CD4-positive, alpha-beta T cell treated with Interleukin-6 at 100 ng/mL for 8 hours (primary cell): ENCODE data around the gene ZNF101.

Source experiments
- DNase-seq: peaks from one replicate; pipeline ENCODE4 v3.0.0-alpha.2; 2020; ENCODE audit warnings: mixed read lengths, low spot score

ZNF101 gene

DNA sequence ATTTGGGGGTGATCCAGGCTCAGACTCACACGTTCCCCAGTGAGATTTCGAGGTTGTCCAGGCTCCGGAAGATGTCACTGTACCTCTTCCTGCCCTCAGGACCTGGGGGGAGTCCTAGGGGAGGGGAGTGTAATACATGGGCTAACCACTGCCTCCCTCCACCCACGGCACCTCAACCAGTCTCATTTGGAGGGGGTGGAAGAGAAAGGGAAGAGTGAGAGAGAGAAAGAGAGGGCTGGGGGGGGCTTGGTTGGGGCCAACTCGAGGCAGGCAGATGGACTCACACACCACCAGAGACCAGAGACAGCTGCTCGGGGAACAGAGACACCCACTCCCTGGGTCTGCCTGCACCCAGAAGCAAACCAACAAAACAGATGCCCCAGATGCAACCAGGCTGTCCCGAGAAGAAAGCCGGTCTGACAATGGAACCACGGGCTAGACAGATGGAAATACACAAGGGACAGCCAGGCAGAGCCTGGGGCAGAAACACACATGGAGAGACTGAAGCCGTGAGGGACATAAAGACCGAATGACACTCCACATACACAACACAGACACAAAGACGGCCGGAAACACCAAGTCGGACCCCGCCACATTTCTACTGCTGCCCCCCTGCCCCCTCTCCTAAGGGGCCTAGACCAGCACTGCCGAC is 26.0 kb upstream of the ZNF101 start:
- peak; percentile 52 for DNase-seq

DNA sequence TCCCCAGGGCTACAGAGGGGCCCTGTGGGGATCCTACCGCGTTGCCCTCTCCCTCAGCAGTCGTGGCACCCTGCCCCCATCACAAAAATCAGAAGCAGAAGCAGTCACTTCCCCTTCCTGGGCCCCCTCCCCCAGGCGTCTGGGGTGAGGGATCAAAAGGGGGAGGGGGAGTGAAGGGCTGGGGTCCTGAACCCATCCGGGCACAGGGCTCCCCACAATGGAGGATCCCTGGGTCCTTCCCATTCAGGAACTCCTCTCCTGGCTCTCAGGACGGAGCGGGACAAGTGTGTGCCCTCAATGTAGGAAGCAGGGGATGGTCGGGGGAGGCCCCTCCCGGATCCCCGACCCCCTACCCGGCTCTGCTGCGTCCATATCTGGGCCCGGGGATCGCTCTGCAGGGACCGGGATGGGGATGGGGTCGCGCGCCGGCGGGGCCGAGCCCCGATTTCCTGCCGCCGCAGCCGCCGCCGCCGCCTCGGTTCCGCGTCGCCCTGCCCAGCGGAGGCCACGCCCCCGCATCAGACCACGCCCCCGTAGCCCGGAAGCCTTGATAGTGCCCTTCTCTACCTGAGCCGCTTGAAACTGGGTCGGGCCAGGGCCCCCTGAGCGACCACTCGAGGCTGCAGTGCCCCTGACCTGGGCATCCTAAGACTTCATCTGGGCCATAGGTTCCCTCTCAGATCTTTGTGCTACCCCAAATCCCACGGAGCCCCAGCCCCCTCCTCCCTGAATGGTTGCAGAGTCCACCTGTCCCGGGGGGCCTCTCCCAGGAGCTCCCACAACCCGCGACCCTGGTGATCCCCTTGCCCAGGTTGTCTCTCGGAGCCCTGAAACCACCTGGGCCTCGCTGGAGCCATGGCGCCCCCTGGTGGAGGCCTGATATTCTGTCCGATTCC is 25.2 kb upstream of the ZNF101 start, which contains the start of gene GMIP:
TSS of gene GMIP (minus strand) at position 500 of the 896 bp plus-strand sequence. CDS start at position 372, 128 bp downstream.
- DNase-seq: peak; percentile 88

DNA sequence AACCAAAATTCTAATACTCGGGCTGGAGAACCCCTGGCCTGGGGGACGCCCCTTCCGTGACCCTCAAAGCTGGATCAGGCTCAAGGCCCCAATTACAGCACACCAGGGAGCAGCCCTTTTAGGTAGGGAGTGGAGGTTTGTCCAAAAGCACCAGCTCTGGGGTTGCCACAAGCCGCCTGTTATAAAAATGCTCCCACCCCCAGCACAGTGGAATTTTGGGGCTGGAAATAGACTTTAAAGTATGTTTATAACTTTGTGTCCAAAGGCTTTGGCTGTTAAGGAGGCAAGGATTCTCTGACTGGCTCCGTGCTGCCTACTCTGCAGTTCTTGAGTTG is 24.6 kb upstream of the ZNF101 start:
- DNase-seq: no peak

DNA sequence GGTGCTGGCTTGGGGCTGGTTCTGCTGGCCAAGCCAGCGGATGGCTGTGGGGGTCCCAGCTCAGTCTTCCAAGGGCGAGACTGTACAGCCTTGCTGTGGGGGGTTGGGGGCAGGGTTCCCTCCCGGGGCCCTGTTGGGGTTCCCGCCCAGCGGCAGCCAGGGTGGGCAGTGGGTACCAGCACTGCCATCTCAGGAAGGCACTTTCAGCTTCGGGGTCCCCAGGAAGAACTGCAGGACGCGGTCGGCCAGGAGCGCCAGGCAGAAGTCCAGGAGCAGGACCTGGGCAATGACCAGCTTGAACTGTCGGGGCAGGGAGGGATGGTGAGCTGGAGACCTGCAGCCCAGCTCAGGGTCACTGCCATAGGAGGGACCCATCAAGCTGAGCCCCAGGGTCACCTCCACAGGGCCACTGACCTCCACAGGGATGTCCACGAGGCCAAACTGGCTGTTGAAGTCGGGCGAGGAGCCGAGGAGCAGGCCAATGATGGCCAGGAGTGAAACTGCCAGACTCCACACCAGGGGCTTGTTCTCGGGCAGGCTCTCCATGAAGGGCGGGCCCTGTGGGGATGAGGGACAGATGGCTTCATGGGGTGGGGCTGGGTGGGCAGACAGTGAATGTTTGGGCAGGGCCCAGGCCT is 23.3 kb upstream of the ZNF101 start:
- DNase-seq: no peak

DNA sequence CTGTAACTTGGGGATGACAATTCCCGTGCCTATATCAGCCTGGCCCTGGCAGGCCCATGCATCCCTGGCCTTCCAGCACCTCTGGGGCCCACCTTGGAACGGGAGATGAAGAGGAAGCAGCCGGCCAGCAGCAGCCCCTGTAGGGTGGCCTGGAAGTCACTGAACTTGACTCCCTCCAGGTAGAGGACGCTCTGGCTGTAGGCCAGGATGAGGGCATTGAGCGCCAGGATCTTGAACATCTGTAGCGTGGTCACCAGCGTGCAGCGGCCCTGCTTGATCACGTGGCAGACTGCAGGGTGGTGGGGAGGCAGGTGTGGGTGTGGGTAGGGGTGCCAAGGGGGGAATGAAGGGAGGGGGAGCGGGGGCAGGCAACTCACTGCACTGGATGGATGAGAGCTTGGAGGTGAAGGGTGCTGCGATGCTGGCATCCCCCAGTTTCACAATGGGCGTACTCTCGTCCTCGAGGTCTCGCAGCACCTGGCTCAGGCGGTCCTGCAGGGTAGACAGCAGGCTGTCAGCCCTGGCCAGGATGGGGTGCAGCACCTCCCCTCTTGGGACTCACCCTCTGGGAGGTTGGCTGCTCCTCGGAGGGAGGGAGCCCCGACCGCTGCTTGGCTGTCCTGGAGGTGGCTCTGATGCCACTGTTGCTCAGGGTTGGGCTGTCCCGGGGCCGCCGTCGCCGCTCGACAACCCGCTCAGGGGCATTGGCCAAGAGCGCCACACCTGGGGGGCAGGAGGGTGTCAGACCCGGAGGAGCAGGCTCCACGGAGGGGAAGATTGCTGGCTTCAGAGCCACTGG is 21.4 kb upstream of the ZNF101 start:
- DNase-seq: no peak

DNA sequence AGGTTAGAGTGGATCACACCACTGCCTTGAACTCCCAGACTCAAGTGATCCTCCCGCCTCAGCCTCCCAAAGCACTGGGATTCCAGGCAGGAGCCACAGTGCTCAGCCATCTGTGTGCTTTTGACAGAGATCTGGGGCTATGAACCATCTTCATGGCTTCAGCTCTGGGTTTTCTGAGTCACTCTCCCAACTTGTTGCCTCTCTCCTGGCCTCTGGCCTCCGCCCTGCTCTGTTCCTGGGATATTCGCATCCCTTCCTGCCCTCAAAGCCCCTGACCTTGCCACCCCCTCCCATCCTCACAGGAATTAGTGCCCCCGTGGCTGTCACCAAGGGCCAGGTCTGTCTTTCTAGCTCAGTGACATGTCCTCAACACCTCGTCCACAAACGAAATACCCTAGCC is 19.5 kb upstream of the ZNF101 start:
- DNase-seq: no peak

- no peak for DNase-seq
Measured at GRCh38 chr19:19649580-19649995, 19.1 kb upstream of the ZNF101 start.

DNA sequence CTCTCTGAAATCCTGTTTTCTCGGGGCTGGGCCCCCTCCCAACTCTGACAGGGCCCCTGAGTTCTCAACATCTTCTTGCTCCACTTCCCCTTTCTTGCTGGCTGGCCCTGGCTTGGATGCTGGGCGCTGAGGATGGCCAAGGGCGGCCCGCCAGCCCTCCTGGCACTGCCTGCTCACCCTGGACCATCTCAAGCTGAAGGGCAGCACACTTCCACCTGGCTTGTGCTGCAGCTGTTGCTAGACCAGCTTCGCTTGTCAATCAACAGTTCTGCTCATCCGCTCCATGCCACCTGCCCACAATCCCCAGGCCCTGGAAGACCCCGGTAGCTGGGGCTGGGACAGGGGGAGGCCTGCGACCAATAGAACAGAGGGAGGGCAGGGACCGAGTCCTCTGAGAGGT is 18.3 kb upstream of the ZNF101 start:
- no peak for DNase-seq

GRCh38 chr19:19651076-19651475 is 17.6 kb upstream of the ZNF101 start:
- no peak for DNase-seq

DNA sequence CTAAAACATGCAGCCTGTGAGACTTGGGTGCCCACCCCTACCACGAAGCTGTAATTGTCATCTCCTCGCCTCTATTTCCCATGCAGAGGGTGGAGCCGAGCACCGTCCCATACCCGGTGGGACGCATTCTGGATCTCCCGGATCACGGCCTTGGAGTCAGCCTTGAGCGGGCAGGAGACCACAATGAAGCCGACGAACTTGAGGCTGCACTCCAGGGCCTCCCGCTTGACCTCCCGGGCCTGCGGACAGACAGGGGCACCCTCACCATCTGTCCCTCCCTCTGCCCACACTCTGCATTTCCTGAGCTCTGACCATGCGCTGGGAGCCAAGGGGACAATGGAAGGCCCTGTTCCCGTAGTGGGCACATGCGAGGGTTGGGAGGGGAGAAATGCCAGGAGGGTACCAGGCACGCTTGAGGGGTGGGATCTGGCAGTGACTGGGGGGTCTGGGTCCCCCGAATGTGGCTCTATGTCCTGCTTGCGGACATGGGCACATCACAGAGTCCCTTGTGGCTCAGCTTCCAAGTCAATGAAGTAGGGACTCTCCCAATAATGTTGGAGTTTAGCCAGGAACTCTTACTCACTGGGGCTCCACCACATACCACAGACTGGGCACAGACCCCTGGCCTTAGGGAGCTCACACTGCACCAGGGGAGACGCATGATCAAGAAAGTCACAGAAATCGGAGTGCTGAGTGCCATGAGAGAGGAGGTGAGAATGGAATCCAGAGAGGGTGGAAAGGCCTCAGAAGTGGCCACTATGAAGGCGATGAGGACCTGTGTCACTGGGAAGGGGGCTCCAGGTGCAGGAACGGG is 15.9 kb upstream of the ZNF101 start:
- DNase-seq: no peak

DNA sequence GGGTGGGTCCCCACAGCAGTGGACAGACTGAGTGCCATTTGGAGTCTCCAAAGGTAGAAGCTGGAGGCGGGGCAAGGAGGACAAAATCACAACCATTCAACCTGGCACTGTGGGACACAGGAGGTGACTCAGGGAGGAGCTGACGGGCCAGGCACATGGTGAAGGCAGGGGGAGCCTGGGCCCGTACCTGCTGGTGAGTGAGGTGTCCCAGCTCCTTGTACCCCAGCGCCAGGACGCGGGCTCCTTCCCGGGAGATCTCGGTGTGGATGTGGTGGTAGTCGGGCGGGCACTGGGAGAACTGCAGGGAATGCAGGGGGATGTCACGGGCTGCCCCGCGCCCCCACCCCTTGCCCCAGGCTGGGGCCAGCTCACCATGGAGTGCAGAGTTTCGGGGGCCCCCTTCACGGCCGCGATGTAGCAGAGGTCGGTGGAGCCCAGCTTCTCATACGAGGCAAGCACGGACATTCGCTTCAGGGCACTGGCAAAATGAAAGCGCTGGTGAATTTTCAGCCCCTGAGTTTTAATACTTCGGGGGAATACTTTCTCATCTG is 15.0 kb upstream of the ZNF101 start:
- no peak for DNase-seq

DNA sequence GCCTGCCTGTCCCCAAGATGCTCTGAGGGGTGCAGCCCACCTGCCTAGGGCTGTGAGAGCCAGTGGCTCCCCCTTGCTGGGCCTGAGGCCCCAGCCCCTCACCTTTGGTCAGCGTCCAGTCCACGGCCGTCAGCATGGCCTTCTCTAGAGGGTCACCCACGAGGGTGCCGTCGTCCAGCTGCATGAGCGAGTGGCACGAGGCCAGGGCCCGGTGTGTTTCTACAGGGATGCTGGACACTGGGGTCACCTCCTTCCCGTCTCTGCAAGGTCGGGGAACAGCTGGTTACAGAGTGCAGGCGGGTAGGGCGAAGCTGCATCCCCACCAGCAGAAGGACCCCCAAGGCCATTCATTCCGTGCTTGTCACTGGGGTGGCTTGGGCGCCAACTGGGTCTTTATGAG is 14.2 kb upstream of the ZNF101 start:
- DNase-seq: no peak

GRCh38 chr19:19655051-19655594 is 13.5 kb upstream of the ZNF101 start:
- no peak for DNase-seq

- no peak for DNase-seq
Measured at GRCh38 chr19:19655641-19656343, 12.8 kb upstream of the ZNF101 start.

DNA sequence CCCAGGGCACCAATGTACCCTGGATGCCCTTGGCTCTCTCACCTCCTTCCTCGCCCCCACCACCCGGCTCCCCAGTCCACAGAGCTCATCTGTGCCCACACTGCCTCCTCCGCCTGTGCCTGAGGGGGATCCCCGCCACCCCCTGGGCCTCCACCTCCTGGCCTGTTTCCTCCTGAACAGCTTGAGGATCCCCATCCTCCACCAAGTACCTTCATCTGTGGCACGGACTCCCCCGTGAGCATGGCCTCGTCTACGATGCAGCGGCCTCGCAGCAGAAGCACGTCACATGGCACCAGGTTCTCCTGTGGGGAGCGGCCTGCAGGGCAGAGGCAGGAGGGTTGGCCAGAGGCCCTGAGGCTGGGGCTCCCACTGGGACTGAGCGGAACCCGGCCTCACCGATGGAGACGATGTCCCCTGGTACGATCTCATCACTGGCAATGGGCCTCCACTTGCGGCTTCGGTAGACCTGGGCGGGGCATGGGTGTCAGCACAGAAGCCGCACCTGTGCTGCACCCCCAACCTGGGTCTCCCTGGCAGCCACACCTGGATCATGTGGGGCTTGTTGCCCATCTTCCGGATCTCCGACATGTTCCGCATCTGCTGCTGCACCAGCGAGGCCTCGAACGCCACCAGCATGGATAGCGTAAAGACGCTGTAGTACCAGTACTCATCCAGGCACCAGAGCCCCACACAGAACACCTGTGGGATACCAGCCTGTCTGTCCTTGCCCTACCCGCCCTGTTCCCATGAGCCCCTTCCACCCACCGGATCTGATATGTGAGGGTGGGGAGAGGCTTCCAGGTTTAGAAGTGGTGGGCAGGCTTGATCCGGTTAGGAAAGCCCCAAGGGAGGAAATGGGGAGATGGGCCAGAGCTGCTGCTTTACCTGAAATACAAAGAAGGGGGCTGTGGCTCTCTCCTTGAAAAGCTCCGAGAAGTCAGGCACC is 11.9 kb upstream of the ZNF101 start:
- DNase-seq: no peak

- no peak for DNase-seq
Measured at GRCh38 chr19:19657397-19657783, 11.2 kb upstream of the ZNF101 start.

GRCh38 chr19:19659646-19660245 is 8.9 kb upstream of the ZNF101 start:
- DNase-seq: no peak

- DNase-seq: no peak
Measured at GRCh38 chr19:19661141-19661674, 7.4 kb upstream of the ZNF101 start.
